PFSK-1 (cell line): Measurements from ENCODE around the gene COLEC12.

Source experiments
- FOXP2 ChIP-seq: optimal IDR thresholded peaks from 2 replicates; pipeline ENCODE3; 2011; ENCODE audit warnings: borderline replicate concordance, control low read depth, inconsistent platforms; ENCODE audit not compliant: insufficient read depth; ENCODE audit errors: extremely low read length, extremely low read depth
- POLR2AphosphoS5 ChIP-seq: IDR thresholded peaks from 2 replicates; pipeline ENCODE4 v1.6.1; 2012; ENCODE audit warnings: low read depth, mild to moderate bottlenecking, control low read depth, low read length, moderate library complexity
- SIN3A ChIP-seq: IDR thresholded peaks from 2 replicates; pipeline ENCODE4 v1.6.1; 2012; ENCODE audit warnings: mild to moderate bottlenecking, low read length, moderate library complexity, borderline replicate concordance; ENCODE audit not compliant: insufficient read depth
- TAF1 ChIP-seq: IDR thresholded peaks from 2 replicates; pipeline ENCODE4 v1.6.1; 2012; ENCODE audit warnings: low read length, control low read depth, borderline replicate concordance; ENCODE audit not compliant: insufficient read depth
- TF ChIP-seq, protein P1 (sequence below), 2 experiments: IDR thresholded peaks; 2 replicates each; pipeline versions ENCODE4 v1.6.1 to v1.8.0; 2011 to 2012; ENCODE audit warnings: low read depth in 2 of 2, low read length in 2 of 2, control low read depth in 1 of 2, inconsistent platforms in 1 of 2, mild to moderate bottlenecking in 1 of 2, moderate library complexity in 1 of 2; ENCODE audit not compliant: insufficient read depth in 1 of 2

The COLEC12 gene

DNA sequence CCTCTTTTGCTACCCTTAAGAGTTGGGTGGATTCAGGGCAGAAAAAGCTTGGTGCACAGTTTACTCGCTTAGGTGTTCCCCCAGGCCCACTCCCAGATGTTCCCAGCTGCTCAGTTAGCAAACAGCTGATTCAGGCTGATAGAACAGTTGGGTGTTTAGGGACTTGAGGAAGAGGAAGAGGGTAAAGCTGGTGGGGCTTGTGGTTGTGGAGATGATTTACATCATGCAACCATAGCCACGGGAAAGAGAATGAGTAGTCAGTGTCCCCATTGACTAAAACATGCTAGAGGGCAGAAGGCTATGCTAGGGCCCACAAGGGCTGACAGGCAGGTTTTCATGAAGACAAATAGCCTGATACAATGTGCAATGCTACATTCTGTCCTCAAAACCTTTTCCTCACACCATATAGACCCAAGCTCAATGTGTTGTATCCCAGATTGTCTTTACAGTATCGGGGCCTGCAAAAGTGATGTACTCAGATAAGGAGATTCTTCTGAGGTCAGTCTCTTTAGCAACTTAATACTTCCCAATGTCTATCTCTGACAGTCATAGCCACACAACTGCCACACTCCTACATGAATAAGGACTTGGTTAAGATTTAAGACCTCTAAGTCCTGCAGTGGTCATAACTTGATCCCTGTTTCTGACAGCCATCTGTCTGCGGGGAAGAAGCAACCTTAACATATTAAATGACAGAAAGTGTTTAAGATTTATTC, 15.6 kb downstream of the COLEC12 start:
- TF ChIP-seq SIN3A, result no peak
- TF ChIP-seq TAF1, result no peak
- TF ChIP-seq POLR2AphosphoS5, result no peak
- TF ChIP-seq FOXP2, result no peak
- TF ChIP-seq, protein P1, sequence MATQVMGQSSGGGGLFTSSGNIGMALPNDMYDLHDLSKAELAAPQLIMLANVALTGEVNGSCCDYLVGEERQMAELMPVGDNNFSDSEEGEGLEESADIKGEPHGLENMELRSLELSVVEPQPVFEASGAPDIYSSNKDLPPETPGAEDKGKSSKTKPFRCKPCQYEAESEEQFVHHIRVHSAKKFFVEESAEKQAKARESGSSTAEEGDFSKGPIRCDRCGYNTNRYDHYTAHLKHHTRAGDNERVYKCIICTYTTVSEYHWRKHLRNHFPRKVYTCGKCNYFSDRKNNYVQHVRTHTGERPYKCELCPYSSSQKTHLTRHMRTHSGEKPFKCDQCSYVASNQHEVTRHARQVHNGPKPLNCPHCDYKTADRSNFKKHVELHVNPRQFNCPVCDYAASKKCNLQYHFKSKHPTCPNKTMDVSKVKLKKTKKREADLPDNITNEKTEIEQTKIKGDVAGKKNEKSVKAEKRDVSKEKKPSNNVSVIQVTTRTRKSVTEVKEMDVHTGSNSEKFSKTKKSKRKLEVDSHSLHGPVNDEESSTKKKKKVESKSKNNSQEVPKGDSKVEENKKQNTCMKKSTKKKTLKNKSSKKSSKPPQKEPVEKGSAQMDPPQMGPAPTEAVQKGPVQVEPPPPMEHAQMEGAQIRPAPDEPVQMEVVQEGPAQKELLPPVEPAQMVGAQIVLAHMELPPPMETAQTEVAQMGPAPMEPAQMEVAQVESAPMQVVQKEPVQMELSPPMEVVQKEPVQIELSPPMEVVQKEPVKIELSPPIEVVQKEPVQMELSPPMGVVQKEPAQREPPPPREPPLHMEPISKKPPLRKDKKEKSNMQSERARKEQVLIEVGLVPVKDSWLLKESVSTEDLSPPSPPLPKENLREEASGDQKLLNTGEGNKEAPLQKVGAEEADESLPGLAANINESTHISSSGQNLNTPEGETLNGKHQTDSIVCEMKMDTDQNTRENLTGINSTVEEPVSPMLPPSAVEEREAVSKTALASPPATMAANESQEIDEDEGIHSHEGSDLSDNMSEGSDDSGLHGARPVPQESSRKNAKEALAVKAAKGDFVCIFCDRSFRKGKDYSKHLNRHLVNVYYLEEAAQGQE (IDR thresholded peaks at IDR 0.05; ENCODE audit: insufficient read depth in 1 of 2, low read depth in 2 of 2, low read length in 2 of 2), result no peak

DNA sequence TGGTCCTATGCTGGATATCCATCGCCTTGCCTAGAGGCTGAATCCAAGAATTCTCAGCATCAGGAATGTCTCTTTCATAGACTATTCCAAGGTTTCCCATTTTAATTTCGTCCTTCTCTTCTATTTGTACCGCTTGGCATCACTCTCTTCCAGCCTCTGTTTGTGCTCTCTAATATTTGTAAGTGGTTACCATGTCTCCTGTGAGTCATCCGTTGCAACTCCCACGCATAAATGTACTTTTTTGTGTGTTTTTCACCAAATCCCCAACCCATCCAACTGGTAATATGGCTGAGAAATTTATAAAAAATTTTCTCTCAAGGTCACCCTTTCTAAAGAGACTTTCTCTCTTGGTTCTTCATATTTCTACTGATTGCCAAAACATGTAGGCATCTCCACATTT, 21.8 kb downstream of the COLEC12 start:
- TF ChIP-seq POLR2AphosphoS5, result no peak
- no peak for TF ChIP-seq FOXP2
- TF ChIP-seq, protein P1 (IDR thresholded peaks at IDR 0.05; ENCODE audit: insufficient read depth in 1 of 2, low read depth in 2 of 2, low read length in 2 of 2), result no peak
- no peak for TF ChIP-seq TAF1
- TF ChIP-seq SIN3A, result no peak

DNA sequence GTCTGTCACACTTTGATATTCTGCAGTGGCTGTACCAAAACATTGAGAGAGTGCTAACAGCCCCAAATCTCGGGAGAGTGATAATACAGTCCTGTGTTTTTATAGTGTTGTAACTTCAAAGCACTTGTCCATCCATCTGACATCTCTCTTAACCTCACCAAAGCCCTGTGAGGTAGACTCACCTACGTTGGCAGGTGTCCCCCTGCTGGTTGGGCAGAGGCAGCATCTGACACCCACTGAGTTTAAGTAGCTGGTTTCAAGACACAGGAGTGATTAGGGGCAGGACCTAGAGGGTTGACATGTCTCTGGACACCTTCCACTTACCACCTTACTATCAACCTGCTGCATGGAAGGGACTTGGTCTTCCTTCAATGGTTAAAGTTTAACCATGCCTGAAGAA, 22.9 kb downstream of the COLEC12 start:
- TF ChIP-seq POLR2AphosphoS5 (no peak), TAF1 (no peak), SIN3A (no peak), FOXP2 (no peak)
- TF ChIP-seq, protein P1 (IDR thresholded peaks at IDR 0.05; ENCODE audit: insufficient read depth in 1 of 2, low read depth in 2 of 2, low read length in 2 of 2), result no peak

DNA sequence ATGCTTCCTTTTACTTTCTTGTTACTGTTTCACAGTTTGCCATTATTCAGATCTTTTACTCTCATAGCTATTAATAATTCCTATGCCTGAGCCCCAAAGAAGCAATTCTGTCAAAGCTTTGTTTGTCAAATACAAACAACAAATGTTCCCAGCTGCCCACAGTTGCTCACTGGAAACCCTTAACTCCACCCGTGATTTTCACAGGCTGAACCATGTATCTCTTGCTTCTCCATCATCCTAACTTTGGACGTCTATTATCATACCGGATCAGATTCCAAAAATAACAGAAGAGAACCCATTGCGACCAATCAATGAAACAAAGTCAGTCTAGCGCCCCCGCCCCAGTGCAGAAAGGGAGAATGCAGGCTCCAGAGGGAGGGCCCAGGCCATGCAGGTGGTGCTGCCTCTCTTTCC, 24.2 kb downstream of the COLEC12 start:
- TF ChIP-seq POLR2AphosphoS5, result no peak
- TF ChIP-seq, protein P1 (IDR thresholded peaks at IDR 0.05; ENCODE audit: insufficient read depth in 1 of 2, low read depth in 2 of 2, low read length in 2 of 2), result no peak
- no peak for TF ChIP-seq SIN3A
- no peak for TF ChIP-seq FOXP2
- no peak for TF ChIP-seq TAF1
